HG02571 (cell line): Measurements from ENCODE around the gene KIF16B.

ENCODE experiments used
- ATAC-seq: cut with Tn5 transposase; IDR thresholded peaks from one replicate; pipeline ENCODE4 v1.9.1; 2021; ENCODE audit warnings: mild to moderate bottlenecking, moderate library complexity; ENCODE audit not compliant: unreplicated experiment

KIF16B gene, protein sequence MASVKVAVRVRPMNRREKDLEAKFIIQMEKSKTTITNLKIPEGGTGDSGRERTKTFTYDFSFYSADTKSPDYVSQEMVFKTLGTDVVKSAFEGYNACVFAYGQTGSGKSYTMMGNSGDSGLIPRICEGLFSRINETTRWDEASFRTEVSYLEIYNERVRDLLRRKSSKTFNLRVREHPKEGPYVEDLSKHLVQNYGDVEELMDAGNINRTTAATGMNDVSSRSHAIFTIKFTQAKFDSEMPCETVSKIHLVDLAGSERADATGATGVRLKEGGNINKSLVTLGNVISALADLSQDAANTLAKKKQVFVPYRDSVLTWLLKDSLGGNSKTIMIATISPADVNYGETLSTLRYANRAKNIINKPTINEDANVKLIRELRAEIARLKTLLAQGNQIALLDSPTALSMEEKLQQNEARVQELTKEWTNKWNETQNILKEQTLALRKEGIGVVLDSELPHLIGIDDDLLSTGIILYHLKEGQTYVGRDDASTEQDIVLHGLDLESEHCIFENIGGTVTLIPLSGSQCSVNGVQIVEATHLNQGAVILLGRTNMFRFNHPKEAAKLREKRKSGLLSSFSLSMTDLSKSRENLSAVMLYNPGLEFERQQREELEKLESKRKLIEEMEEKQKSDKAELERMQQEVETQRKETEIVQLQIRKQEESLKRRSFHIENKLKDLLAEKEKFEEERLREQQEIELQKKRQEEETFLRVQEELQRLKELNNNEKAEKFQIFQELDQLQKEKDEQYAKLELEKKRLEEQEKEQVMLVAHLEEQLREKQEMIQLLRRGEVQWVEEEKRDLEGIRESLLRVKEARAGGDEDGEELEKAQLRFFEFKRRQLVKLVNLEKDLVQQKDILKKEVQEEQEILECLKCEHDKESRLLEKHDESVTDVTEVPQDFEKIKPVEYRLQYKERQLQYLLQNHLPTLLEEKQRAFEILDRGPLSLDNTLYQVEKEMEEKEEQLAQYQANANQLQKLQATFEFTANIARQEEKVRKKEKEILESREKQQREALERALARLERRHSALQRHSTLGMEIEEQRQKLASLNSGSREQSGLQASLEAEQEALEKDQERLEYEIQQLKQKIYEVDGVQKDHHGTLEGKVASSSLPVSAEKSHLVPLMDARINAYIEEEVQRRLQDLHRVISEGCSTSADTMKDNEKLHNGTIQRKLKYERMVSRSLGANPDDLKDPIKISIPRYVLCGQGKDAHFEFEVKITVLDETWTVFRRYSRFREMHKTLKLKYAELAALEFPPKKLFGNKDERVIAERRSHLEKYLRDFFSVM (N-terminal part only)

DNA sequence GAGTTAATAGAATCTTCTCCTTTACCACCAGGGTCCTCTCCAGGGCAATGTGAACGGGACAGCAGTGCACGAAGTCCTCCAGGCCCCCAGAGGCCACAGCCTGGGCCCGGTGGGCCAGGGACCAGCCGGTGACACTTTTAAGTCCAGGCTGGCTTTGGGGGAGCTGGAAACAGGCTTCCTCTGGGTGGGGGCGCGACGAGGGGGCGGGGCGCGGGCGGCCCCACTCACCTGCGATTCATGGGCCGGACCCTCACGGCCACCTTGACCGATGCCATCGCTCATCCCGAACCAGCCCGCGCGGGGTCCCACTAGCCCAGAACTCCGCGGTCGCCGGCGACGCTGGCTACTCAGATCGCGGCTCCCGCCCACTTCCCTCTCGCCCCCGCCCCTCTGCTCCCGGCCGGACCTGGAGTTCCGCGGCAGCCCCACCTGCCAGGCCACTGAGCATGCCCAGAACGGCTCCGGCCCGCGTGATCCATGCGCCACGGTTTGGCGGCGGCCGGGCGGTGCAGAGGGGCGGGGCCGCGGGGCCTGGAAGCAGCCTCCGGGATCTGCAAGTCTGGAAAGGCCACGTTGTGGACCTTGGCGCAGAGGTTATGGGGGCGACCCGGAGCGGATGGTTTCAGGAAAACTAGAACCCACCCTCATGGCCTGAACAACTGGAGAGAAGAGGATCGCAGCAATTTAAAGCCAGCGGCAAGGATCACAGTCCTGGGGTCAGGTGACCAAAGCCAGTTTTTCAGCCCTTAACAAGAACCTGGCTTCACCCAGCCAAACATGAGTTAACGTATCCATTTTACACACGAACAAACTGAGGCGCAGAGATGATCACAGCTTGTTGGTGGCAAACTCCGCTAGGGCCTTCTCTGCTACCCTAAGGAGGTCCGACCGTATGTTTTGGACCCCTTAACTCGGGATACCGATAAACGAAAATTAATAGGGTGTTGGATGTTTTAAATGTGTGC lies at the start of gene KIF16B:
Gene KIF16B (minus strand): TSS at position 448 of the 965 bp plus-strand sequence. CDS start 173 bp downstream, at position 275.
- peak; percentile 84 for ATAC-seq

DNA sequence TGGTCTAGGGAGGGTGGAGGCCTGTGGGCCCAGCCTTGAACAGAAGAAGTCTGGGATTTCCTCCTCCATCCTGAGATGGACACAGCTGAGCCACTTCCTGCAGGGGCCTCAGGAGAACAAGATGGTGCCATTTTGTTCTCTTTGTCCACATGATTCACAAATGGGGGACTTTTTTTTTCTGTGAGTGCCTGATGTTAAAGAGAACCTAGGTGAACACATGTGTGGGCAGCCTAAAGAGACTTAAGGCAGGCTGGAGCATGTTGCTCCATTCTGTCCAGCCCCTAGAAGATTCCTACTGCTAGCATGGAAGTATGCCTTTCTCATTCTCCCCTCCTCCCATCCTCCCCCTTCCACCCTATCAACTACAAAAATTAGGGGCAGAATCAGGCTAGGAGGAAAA lies 49.3 kb upstream of the KIF16B start:
- ATAC-seq, result no peak

DNA sequence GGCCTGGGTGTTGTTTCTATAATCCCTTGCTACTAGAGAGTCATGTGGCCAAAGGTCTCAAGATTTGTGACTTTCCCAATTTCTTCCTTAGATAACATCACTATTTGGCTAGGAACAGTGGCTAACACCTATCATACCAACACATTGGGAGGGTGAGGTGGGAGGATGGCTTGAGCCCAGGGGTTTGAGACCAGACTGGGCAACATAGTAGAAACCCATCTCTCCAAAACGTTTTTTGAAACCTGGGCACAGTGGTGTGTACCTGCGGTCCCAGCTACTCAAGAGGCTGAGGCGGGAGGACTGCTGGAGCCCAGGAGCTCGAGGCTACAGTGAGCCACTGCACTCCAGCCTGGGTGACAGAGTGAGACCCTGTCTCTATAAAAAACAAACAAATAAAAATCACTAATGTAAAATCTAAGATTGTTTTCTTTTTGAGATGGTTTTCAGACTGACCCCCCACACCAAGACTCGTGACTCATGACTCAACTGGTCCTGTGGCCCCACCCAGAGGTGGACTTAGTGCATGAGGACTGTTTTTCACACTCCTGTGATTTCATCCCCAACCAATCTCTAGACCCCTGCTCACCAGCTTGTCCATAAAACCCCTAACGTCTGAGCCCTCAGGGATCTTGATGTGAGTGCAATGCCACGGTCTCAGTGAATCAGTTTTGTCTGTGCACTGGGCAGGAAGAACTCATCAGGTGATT lies 48.3 kb upstream of the KIF16B start:
- no peak for ATAC-seq

DNA sequence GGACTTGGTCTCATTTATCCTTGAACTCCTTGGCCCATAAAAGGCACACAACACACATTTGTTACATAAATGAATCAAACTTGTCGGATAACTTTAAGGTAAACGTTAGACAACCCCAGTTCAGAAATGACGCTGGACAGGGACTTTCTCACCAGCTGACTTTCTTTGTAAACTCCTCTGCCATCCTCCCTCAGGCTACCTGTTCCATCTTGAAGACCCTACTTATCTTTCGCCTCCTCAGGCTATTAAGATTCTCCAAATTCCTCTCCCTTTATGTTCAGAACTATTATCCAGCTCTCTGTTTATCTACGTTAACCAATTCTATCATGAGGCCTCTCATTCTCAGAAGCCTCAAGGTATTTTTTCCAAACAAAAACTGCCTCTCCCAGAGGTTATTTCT lies 47.7 kb upstream of the KIF16B start:
- no peak for ATAC-seq

DNA sequence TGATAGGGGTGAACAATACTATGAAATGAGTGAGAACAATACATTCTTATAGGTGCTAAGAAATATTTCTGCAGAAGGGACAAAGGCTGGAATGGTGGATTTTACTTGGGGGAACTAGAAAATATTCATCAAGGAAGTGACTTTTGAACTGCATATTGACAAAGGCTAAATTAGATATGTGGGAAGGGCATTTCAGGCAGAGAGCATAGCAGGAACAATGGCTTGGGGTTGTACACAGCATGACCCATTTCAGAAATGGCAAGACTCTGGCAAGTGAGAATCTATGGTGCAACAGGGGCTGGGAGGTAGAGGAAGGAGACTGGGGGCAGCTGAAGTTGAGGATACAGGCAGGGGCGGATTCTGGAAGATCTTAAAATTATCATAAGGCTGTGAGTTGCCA lies 46.7 kb upstream of the KIF16B start:
- no peak for ATAC-seq

DNA sequence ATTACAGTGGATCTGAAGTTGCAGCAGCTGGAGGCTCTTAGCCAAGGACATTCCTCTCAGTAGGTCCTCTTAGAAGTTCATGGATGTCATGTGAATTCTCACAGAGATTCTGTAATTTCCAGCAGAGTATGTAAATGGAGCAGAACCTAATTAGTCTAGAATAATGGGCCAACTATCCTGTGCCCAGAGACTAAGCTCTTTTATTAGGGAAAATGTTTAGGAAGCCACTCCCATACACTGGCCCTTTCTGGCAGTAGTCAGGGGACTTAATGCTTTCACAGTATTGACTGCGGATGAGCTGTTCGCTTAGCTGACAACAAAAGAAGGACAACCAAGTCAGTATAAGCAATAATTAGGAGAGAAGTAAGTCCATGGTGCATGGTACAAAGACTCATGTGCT lies 43.8 kb upstream of the KIF16B start:
- ATAC-seq, result no peak

DNA sequence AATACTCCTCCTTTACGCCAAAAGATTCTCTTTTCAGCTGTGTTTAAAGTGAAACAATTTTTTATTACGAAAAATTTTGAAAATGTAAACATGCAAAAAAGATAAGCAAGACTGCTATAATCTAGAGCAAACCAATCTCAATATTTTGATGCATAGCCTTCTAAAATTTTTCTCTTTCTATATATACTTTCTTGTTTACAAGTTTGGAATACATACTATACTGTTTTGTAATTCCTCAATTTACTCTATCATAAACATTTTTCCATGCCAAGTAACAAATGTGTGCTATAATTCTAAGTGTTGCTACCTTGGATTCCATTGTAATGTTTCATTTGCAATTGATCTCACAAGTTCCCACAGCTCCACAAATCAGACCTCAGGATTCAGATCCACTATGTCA lies 43.1 kb upstream of the KIF16B start:
- ATAC-seq, result no peak

DNA sequence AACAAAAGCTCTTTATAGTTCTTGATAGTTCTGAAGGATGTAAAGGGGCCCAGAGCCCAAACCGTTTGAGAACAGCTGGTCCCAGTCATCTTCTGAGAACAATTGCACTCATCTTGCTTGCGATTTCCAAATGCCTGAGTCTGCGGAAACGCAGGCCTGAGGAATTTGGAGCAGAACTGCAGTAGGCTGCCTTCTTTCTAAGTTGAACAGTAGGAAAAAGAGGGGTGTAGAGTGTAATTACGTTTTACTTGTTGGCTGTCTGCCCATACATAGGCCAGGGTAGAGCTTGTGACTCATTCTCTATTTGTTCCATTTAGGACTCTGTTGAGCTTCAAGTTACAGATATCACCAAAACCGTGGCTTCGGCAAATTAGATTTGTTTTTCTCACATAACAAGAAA lies 42.0 kb upstream of the KIF16B start:
- ATAC-seq, result no peak

DNA sequence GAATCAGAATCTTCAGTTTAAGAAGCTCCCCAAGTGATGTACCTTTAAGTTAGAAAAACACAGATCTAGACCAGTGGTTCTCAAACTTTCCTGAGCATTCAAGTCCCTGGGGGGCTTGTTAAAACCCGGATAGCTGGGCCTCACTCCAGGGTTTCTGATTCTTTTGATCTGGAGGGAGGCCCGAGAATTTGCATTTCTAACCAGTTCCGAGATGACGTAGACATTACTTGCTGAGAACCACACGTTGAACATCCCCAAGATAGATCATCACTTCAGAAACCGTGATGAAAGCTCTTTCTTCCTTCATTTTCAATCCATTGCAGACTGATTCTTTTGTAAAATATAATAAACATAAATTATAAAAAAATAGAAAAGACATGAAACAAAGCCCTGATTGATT lies 40.7 kb upstream of the KIF16B start:
- ATAC-seq, result no peak

DNA sequence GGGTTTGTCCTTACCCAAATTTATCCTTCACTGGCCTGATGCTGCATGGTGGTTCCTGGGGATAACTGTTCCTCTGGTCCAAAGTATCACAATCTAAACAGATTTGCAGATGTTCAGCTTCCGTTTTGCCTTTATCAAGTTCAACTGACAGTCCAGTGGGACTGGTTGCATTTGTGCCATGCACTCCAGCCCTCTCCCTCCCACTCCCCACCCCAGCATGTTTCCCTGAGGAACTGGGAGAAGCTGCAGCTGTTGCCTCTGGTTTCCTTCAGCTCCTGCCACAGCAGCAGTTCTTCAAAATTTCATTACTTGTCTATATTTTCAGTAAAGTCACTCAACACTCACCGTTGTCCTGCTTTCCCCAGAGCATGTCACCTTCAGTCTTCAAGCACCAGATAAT lies 39.5 kb upstream of the KIF16B start:
- ATAC-seq, result no peak

DNA sequence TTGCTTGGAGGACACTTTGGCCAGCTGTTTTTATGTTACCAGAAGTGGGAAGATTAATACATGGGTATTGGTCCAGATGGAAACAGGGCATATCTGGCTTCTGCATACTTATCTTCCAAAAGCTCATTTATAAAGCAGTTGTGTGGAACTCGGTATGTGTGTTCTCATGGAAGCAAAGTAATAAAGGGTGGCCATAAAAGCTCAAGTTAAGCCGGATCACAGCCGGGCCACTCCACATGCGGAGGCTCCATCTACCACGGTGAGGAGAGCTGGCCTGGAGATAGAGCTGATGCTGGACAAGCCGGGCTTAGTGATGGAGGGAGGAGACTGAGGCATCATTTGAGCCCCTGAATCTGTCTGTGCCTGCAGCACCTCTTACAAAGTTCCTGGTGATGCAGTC lies 38.6 kb upstream of the KIF16B start:
- no peak for ATAC-seq

DNA sequence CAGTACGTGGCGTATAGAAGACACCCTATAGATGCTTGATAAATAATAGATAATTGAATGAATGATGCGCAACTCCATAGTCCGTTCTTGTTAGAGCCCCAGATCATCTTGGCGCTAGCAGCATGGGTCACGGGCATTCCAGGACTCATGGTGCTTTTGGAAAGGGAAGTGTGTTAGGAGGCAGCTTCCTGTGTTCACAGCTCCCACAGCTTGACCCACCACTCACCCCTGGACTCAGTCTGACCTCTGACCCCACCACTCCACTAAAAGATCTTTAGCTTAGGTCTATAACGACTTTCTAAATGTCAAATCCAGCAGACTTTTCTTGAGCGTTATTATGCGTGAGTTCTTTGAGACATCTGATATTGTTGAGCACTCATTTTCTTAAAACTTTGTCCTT lies 35.8 kb upstream of the KIF16B start:
- ATAC-seq, result no peak

DNA sequence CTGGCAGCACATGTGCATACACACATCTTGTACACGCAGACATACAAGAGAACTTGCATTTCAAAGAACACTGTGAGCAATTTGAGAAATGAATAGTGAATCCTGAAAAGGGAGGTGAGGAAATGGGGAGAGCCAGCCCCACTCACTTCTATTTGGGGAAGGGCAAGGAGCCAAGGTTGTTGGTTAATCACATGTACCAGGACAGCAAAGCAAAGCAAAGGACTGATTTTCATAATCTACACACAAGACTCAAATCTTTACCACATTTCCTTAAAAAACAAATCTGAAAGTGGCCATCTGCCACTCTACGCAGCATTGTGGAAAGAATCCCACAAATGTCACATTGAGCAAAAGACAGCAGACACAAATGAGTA lies 35.0 kb upstream of the KIF16B start:
- ATAC-seq, result no peak

DNA sequence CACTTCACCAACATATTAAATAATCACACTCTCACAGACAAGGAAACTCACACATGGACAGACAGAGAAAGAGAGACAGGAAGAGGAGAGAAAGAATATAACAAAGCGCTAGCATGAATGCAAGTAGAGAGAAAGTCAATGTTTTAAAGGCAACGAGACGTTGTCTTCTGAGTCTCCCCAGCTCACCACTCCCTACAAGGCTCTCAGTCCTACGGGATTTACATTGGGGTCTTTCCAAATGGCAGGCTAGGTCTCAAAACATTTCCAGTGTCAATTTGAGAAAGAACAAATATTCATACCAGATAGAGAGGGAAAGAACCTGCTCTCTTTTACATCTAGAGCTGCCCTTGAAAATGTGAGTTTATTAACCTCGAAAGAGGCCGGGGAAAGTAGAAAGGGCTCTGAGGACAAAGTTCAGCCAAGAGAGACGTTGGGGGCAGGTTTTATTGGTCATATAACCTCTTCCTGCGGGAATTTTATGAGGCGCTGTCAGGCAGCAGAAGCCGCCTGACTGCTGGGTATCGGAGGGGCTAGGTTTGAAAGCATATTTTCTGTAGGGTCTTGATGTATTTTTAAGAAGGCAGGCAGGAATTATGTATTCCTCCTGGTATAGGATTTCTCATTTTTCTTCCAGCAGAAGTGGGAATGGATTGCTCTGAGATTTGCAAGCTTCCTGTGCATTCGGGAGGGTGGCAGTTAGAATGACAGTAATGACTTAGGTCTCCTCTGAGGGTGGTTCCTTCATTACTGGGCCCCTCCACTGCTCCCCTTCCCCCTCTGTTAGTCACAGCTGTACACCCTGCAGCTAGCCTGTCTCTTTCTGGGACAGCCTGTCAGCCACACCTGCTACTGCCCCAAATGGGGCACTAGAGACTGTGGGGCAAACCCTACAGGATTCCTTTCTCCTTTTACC lies 34.4 kb upstream of the KIF16B start:
- no peak for ATAC-seq

DNA sequence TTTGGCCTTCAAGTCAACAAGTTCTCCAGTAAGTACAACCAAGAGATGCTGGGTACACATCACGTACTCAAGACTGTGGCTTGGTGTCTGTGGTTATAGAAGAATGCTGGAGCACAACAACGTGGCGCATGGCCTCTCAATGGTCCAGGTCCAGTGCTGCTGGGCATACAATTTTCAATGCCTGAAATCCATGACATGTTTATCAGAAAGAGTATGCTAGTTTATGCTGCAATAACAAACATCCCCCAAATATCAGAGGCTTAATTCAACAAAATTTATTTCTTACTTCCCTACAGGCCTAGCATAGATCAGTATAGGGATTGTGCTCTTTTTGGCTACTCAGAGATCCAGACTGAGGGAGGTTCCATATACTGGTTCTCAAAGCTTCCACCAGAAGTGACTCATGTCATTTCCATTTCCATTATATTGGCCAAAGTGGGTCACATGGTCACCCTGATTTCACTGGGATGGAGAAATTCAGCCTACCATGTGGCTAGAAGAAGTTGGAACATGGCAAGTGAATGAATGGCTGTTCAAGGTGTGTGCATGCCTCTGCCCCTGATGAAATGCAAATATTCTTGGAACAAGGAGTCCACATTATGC lies 33.3 kb upstream of the KIF16B start:
- no peak for ATAC-seq

DNA sequence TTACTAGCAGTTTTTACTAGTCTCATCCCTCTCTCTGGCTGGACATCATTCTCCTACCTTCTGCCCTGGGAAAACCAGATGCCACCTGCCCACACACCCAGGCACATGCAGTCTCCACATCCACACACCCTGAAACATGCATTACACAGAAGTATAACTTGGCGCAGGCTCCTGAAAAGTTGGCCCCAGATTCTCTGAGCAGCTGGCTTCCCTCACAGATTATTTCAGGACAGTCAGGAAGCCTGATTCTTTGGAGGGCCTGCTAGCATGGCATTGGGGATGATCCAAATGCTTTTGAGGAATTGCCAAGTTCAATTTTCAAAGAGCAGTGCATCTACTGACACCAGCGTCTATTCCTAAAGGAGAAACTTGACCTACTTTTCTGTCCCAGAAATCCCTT lies 27.8 kb upstream of the KIF16B start:
- no peak for ATAC-seq

DNA sequence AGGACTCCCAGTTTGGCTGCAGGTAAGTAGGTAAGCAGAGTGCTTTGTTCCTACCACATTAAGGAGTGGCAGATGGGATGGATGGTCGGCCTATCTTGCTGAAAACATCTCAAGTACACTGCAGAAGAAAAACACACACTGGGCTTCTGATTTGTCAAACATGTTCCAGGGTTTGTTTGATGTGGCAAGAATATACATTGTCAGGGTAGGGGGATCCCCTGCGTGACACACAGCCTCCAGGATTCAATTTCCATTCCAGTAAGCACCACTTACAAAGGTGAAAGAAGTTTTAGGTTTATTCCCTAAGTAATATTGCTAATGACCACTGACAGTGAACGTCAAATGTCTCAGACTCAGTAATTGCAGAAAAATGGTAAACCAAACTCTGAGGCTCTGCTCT lies 26.0 kb upstream of the KIF16B start:
- ATAC-seq, result no peak

DNA sequence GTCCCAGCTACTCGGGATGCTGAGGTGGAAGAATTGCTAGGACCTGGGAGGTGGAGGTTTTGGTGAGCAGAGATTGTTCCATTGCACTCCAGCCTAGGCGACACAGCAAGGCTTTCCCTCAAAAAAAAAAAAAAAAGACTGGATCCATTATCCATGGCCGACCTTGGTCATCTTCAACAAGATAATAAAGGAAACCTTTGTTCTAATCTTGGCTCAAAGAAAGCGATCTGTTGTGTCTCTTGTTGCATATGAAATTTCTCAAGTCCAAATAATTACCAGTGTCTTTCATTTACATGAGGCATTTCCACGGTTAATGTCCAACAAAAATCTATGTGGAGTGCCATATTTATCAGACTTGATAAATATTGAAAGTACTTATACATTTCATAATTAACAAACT lies 23.7 kb upstream of the KIF16B start:
- ATAC-seq, result no peak
